SK-N-SH (cell line): ENCODE data around the gene SDHAF3.

Experiments used
- CHD2 ChIP-seq: fragments of 150-350 bp; IDR thresholded peaks from 2 replicates; pipeline ENCODE4 v1.6.1; 2018; ENCODE audit warnings: low read length; ENCODE audit not compliant: partially characterized antibody
- CTCF ChIP-seq: fragments of 200-600 bp; sonication (generic); IDR thresholded peaks from 2 replicates; pipeline ENCODE4 v1.6.1; 2017; ENCODE audit warnings: antibody characterized with exemption, mild to moderate bottlenecking, moderate library complexity
- EZH2phosphoT487 ChIP-seq: fragments of 200-600 bp; sonication (generic); IDR thresholded peaks from 2 replicates; pipeline ENCODE4 v1.6.1; 2017; ENCODE audit warnings: low read depth, mixed run types, mild to moderate bottlenecking, antibody characterized with exemption, moderate library complexity, borderline replicate concordance
- FOSL2 ChIP-seq: IDR thresholded peaks from 2 replicates; pipeline ENCODE4 v1.4.0; 2012; ENCODE audit warnings: low read depth, mild to moderate bottlenecking, moderate library complexity, borderline replicate concordance
- FOXJ3 ChIP-seq: sonication (generic); formaldehyde crosslinking; IDR thresholded peaks from 2 replicates; pipeline ENCODE4 v1.5.1; 2020; ENCODE audit warnings: mild to moderate bottlenecking, missing genetic modification reagents
- IRF3 ChIP-seq: fragments of 150-350 bp; IDR thresholded peaks from 2 replicates; pipeline ENCODE4 v1.6.1; 2016; ENCODE audit warnings: mild to moderate bottlenecking, low read depth, low read length
- JUND ChIP-seq: IDR thresholded peaks from 2 replicates; pipeline ENCODE4 v1.4.0; 2012
- MXI1 ChIP-seq: IDR thresholded peaks from 2 replicates; pipeline ENCODE4 v1.6.1; 2012; ENCODE audit warnings: mild to moderate bottlenecking, low read depth, low read length, improper control_type of control experiment
- NRF1 ChIP-seq: IDR thresholded peaks from 2 replicates; pipeline ENCODE4 v1.6.1; 2012; ENCODE audit warnings: low read depth, mild to moderate bottlenecking, low read length

- TF ChIP-seq CTCF, result no peak
- no peak for TF ChIP-seq IRF3
- TF ChIP-seq NRF1, result no peak
- no peak for TF ChIP-seq FOXJ3 (CRISPR knock-in tag)
- peak; percentile 59; the same call in 1 of the 2 replicates for TF ChIP-seq MXI1
- TF ChIP-seq EZH2phosphoT487, result no peak
- no peak for TF ChIP-seq CHD2
- no peak for TF ChIP-seq JUND
- no peak for TF ChIP-seq FOSL2
Observed at GRCh38 chr7:97118306-97118917, 914 bp downstream of the SDHAF3 start.
